H1 (cell line): ENCODE measurements around the gene RHOU. TPM values are rescaled to one million over a fixed set of nuclear protein-coding genes. Genes with fewer than 3 reads are reported as not detected.

ENCODE experiments used
- POLR2AphosphoS5 ChIP-seq: IDR thresholded peaks from 2 replicates; pipeline ENCODE4 v1.6.1; 2011; ENCODE audit warnings: low read depth, low read length
- polyA plus RNA-seq, 7 experiments: library from polyadenylated mRNA; depleted of rRNA in 3 of 7; stranded (reverse) in 5 of 7; unstranded in 2 of 7; fragments of >200 nt in 5 of 7; fragments of 200-250 nt in 2 of 7; gene quantifications; 1 replicate in 5 of 7; 2 replicates in 1 of 7; 4 replicates in 1 of 7; pipeline versions ENCODE4 v1.2.1 to v1.2.3, GENCODE V29; 2011 to 2013; ENCODE audit warnings: missing spikeins in 2 of 7, mixed read lengths in 2 of 7
- total RNA-seq: library from RNA; stranded (reverse); fragmentation: NEBNext Ultra II Directional; extraction: Animal tissue kit (Norgen Biotek cat#: 25700); gene quantifications from 2 replicates; pipeline ENCODE4 v1.2.1, GENCODE V29; 2021
- TF ChIP-seq, protein P1 (sequence below): fragments of 300-600 bp; sonication (generic); IDR thresholded peaks from 2 replicates; pipeline ENCODE4 v1.7.1; 2012; ENCODE audit warnings: low read length, moderate library complexity, mild to moderate bottlenecking, inconsistent platforms; ENCODE audit not compliant: insufficient replicate concordance

RHOU gene
- total and polyA plus RNA-seq, 2 of the 8 experiments (the other 6 are each of a cell fraction or from before 2014, with no cell fraction given) = 3.0 to 3.4 TPM

DNA sequence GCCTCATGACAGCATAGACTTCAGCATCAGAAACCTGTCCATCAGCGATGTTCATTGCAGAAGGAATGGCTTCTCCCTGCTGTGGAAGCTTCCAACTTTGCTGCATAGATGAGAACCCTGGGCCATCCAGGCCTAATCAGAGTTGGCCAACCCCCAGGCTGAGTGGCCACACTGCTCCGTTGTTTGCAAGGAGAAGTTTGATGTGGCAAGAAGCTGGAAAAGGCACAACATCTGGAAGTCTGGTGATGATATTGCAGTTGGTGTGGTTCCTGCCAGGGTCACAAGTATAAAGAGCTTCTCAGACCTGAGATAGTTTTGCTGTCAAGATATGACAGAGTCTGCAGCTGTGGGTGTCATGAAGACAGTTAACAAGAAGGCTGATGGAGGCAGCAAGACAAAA, 41.2 kb downstream of the RHOU start (continued):
- TF ChIP-seq, protein P1, sequence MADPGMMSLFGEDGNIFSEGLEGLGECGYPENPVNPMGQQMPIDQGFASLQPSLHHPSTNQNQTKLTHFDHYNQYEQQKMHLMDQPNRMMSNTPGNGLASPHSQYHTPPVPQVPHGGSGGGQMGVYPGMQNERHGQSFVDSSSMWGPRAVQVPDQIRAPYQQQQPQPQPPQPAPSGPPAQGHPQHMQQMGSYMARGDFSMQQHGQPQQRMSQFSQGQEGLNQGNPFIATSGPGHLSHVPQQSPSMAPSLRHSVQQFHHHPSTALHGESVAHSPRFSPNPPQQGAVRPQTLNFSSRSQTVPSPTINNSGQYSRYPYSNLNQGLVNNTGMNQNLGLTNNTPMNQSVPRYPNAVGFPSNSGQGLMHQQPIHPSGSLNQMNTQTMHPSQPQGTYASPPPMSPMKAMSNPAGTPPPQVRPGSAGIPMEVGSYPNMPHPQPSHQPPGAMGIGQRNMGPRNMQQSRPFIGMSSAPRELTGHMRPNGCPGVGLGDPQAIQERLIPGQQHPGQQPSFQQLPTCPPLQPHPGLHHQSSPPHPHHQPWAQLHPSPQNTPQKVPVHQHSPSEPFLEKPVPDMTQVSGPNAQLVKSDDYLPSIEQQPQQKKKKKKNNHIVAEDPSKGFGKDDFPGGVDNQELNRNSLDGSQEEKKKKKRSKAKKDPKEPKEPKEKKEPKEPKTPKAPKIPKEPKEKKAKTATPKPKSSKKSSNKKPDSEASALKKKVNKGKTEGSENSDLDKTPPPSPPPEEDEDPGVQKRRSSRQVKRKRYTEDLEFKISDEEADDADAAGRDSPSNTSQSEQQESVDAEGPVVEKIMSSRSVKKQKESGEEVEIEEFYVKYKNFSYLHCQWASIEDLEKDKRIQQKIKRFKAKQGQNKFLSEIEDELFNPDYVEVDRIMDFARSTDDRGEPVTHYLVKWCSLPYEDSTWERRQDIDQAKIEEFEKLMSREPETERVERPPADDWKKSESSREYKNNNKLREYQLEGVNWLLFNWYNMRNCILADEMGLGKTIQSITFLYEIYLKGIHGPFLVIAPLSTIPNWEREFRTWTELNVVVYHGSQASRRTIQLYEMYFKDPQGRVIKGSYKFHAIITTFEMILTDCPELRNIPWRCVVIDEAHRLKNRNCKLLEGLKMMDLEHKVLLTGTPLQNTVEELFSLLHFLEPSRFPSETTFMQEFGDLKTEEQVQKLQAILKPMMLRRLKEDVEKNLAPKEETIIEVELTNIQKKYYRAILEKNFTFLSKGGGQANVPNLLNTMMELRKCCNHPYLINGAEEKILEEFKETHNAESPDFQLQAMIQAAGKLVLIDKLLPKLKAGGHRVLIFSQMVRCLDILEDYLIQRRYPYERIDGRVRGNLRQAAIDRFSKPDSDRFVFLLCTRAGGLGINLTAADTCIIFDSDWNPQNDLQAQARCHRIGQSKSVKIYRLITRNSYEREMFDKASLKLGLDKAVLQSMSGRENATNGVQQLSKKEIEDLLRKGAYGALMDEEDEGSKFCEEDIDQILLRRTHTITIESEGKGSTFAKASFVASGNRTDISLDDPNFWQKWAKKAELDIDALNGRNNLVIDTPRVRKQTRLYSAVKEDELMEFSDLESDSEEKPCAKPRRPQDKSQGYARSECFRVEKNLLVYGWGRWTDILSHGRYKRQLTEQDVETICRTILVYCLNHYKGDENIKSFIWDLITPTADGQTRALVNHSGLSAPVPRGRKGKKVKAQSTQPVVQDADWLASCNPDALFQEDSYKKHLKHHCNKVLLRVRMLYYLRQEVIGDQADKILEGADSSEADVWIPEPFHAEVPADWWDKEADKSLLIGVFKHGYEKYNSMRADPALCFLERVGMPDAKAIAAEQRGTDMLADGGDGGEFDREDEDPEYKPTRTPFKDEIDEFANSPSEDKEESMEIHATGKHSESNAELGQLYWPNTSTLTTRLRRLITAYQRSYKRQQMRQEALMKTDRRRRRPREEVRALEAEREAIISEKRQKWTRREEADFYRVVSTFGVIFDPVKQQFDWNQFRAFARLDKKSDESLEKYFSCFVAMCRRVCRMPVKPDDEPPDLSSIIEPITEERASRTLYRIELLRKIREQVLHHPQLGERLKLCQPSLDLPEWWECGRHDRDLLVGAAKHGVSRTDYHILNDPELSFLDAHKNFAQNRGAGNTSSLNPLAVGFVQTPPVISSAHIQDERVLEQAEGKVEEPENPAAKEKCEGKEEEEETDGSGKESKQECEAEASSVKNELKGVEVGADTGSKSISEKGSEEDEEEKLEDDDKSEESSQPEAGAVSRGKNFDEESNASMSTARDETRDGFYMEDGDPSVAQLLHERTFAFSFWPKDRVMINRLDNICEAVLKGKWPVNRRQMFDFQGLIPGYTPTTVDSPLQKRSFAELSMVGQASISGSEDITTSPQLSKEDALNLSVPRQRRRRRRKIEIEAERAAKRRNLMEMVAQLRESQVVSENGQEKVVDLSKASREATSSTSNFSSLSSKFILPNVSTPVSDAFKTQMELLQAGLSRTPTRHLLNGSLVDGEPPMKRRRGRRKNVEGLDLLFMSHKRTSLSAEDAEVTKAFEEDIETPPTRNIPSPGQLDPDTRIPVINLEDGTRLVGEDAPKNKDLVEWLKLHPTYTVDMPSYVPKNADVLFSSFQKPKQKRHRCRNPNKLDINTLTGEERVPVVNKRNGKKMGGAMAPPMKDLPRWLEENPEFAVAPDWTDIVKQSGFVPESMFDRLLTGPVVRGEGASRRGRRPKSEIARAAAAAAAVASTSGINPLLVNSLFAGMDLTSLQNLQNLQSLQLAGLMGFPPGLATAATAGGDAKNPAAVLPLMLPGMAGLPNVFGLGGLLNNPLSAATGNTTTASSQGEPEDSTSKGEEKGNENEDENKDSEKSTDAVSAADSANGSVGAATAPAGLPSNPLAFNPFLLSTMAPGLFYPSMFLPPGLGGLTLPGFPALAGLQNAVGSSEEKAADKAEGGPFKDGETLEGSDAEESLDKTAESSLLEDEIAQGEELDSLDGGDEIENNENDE = no peak
- TF ChIP-seq POLR2AphosphoS5 = no peak
